Measurements from ENCODE around the gene ATP2B2. TPM values are rescaled to one million over a fixed set of nuclear protein-coding genes. Genes with fewer than 3 reads are reported as not detected.

The ATP2B2 gene
- total RNA-seq, 2 experiments from 2014 or later, result 0.06 TPM; not detected in 1

GRCh38 chr3:10551139-10551538 is 45.8 kb upstream of the ATP2B2 start:
- TF ChIP-seq EZH2phosphoT487 (IDR thresholded peaks at IDR 0.05; ENCODE audit: borderline replicate concordance, low read depth, low read length) (no peak), CTCF (conservative IDR thresholded peaks at IDR 0.05; ENCODE audit: low read length) (no peak)
- no TSS peak for BruUV-seq (replicated peaks)
- no peaks in the 10 kb centered on the region for H3K4me1 ChIP-seq (ENCODE audit: insufficient read depth, low read length, poor library complexity, severe bottlenecking)
- H3K9me3 ChIP-seq (ENCODE audit: low read length), result no peaks in the 10 kb centered on the region
- POLR2A ChIA-PET, result no interaction called here
- H4K20me1 ChIP-seq (ENCODE audit: insufficient read depth, low read length), result no peaks in the 10 kb centered on the region
- H3K79me2 ChIP-seq (ENCODE audit: insufficient read depth, low read depth, low read length), result no peaks in the 10 kb centered on the region
- DNase-seq (ENCODE audit: low spot score), result no peak
- H3K4me3 ChIP-seq (ENCODE audit: low read depth, low read length, poor library complexity, severe bottlenecking), result no peak overlapping the region
- H3K27ac ChIP-seq (ENCODE audit: low read depth, low read length, poor library complexity, severe bottlenecking), result no peak overlapping the region
- H2AFZ ChIP-seq (ENCODE audit: low read length), result no peak overlapping the region
- intact Hi-C loops (cut with micrococcal nuclease; ENCODE audit: unreplicated experiment), result no loop called here
- no peaks in the 10 kb centered on the region for H3K36me3 ChIP-seq (ENCODE audit: insufficient read depth, low read length)
- no peaks in the 10 kb centered on the region for H3K9me2 ChIP-seq (ENCODE audit: insufficient read depth, low read length)
- H3K4me2 ChIP-seq (ENCODE audit: low read length), result no peak overlapping the region
- CTCF ChIA-PET (ENCODE audit: unreplicated experiment), result interaction anchor here (0.6 kb wide), 1 partner anchor 41 kb away, joined by 3 read pairs; no protein-coding TSS in a partner anchor

DNA sequence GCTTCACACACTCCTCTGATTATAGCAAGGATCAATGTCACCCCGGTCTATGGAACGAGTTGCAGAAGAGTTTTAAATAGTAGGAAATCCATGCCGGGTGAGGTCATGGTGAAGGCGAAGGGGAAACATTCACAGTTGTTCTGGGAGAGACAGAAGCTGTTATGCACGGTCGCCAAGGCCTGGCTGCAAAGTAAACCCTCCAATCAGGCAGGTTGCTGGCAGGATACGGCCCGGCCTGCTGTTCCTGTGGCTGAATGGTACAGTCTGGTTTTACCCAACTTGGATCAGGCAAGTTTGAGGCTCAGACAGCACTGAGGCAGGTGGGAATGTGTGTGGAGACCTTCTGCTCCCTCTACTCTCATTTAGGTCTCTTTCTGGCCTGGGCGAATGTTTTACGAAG is 45.3 kb upstream of the ATP2B2 start:
- intact Hi-C loops (cut with micrococcal nuclease; ENCODE audit: unreplicated experiment), result no loop called here
- no peaks in the 10 kb centered on the region for H3K4me1 ChIP-seq (ENCODE audit: insufficient read depth, low read length, poor library complexity, severe bottlenecking)

More for the DNA sequence above, 45.3 kb upstream of the ATP2B2 start:
- CTCF ChIA-PET (ENCODE audit: unreplicated experiment), result interaction anchor here (0.6 kb wide), 1 partner anchor 41 kb away, joined by 3 read pairs; no protein-coding TSS in a partner anchor
- TF ChIP-seq EZH2phosphoT487 (IDR thresholded peaks at IDR 0.05; ENCODE audit: borderline replicate concordance, low read depth, low read length) (no peak), CTCF (conservative IDR thresholded peaks at IDR 0.05; ENCODE audit: low read length) (no peak)
- H3K9me2 ChIP-seq (ENCODE audit: insufficient read depth, low read length), result no peaks in the 10 kb centered on the region
- no peak overlapping the region for H3K4me3 ChIP-seq (ENCODE audit: low read depth, low read length, poor library complexity, severe bottlenecking)
- DNase-seq (ENCODE audit: low spot score), result no peak
- no peak overlapping the region for H3K4me2 ChIP-seq (ENCODE audit: low read length)
- no peaks in the 10 kb centered on the region for H3K9me3 ChIP-seq (ENCODE audit: low read length)
- no peak overlapping the region for H2AFZ ChIP-seq (ENCODE audit: low read length)
- no peaks in the 10 kb centered on the region for H4K20me1 ChIP-seq (ENCODE audit: insufficient read depth, low read length)
- POLR2A ChIA-PET, result no interaction called here
- no peaks in the 10 kb centered on the region for H3K79me2 ChIP-seq (ENCODE audit: insufficient read depth, low read depth, low read length)
- no peak overlapping the region for H3K27ac ChIP-seq (ENCODE audit: low read depth, low read length, poor library complexity, severe bottlenecking)
- BruUV-seq (replicated peaks), result no TSS peak
- H3K36me3 ChIP-seq (ENCODE audit: insufficient read depth, low read length), result no peaks in the 10 kb centered on the region
